ENCODE data around the gene PIAS1.
"Not testable (repeated sequence)": the region's sequence is repeated elsewhere in the genome, so short reads cannot be mapped to it uniquely, and the experiment has no call there.

Gene PIAS1

DNA sequence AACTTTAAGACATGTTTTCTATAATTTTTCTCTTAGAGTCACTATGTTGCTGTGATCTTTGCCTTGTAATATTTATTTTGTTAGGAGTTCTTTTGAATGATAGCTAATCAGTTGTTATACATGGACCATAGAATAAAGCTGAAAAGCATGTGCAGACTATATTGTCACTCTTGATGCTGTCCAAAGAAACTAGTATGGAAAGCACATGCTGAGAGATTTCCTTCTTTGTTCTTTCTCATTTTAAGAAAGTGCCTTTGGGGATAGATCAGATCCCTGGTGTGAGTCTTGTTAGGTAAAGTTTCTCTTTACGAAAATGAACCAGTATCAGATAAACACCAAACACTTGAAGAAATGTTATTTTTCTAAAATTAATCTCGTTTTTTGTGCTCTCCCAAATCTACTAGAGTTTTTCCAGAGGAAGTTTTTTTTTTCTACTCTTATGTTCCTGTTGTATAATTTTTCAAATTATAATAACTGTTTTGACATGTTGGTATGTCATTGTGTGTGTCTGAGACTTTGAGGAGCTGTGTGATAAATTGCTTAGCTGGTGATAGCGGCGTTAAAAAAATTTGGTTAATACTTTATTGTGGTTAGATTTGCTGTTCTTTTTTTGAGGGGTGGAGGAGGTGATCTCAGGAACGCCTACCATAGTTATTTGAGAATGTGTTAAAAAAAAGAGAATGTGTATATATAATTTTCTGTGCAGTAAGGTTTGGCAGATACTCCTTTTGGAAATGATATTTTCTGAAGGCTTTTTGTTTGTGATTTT is 2.2 kb downstream of the PIAS1 start:
- H3K4me3 ChIP-seq (ENCODE audit: severe bottlenecking) = peak overlapping the region; percentile 94
- peaks cover 22% of the 10 kb centered on the region for H3K4me1 ChIP-seq (ENCODE audit: insufficient read depth, poor library complexity, severe bottlenecking)
- H3K27ac ChIP-seq (ENCODE audit: poor library complexity, severe bottlenecking) = peak overlapping the region; percentile 60
- DNase-seq (ENCODE audit: low spot score) = no peak
- H3K27me3 ChIP-seq (ENCODE audit: insufficient read depth, poor library complexity, severe bottlenecking) = no peaks in the 10 kb centered on the region
- H3K36me3 ChIP-seq (ENCODE audit: low read depth) = no peaks in the 10 kb centered on the region
- TF ChIP-seq, protein P1, sequence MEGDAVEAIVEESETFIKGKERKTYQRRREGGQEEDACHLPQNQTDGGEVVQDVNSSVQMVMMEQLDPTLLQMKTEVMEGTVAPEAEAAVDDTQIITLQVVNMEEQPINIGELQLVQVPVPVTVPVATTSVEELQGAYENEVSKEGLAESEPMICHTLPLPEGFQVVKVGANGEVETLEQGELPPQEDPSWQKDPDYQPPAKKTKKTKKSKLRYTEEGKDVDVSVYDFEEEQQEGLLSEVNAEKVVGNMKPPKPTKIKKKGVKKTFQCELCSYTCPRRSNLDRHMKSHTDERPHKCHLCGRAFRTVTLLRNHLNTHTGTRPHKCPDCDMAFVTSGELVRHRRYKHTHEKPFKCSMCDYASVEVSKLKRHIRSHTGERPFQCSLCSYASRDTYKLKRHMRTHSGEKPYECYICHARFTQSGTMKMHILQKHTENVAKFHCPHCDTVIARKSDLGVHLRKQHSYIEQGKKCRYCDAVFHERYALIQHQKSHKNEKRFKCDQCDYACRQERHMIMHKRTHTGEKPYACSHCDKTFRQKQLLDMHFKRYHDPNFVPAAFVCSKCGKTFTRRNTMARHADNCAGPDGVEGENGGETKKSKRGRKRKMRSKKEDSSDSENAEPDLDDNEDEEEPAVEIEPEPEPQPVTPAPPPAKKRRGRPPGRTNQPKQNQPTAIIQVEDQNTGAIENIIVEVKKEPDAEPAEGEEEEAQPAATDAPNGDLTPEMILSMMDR (IDR thresholded peaks at IDR 0.05; ENCODE audit: poor library complexity, severe bottlenecking) = no peak
- H3K9me3 ChIP-seq (ENCODE audit: severe bottlenecking) = no peaks in the 10 kb centered on the region
- no peak for ATAC-seq (ENCODE audit: low read depth)

DNA sequence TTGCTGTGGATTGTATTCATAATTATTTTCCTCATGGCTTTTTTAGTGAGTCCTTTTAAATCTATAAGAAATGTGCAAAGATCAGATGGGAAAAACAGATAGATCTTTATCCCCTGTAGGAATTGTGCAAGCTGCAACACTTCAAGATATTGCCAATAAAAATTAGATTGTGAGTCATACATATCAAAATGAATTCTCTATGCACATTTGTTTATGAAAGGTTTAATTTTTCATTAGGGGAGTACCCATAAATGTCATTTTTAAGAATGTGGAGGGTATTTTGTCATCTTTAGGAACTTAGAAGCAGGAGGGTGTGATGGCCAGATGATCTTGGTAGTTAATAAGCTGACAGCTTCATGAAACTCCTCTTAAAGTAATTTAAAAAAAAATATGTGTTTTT is 2.9 kb downstream of the PIAS1 start:
- TF ChIP-seq, protein P1 (IDR thresholded peaks at IDR 0.05; ENCODE audit: poor library complexity, severe bottlenecking) = no peak
- Histone ChIP-seq H3K9me3 (ENCODE audit: severe bottlenecking) (no peaks in the 10 kb centered on the region), H3K27me3 (ENCODE audit: insufficient read depth, poor library complexity, severe bottlenecking) (no peaks in the 10 kb centered on the region), H3K4me3 (ENCODE audit: severe bottlenecking) (no peak overlapping the region), H3K4me1 (ENCODE audit: insufficient read depth, poor library complexity, severe bottlenecking) (peaks cover 25% of the 10 kb centered on the region), H3K27ac (ENCODE audit: poor library complexity, severe bottlenecking) (no peak overlapping the region), H3K36me3 (ENCODE audit: low read depth) (no peaks in the 10 kb centered on the region)
- ATAC-seq (ENCODE audit: low read depth) = no peak
- no peak for DNase-seq (ENCODE audit: low spot score)

DNA sequence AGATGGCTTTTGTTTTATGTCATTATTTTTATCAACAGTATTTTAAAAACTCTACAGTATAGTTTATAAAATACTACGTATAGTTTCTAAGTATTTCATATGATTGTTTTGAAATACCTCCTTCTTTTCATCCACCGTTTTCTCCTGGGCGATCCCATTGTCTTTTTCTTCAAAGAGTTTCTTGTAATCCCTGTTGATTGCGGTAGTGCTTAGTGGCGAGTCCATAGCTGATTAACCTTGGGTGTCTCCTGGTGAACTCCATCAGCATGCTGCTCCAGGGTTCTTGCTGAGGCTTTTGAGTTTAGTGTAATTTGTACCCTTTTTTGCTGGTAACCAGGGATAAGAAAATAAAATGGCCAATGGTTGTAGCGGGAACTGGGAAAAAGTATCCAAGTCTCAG is 3.6 kb downstream of the PIAS1 start:
- Histone ChIP-seq H3K4me3 (ENCODE audit: severe bottlenecking) (no peak overlapping the region), H3K27me3 (ENCODE audit: insufficient read depth, poor library complexity, severe bottlenecking) (no peaks in the 10 kb centered on the region), H3K27ac (ENCODE audit: poor library complexity, severe bottlenecking) (no peak overlapping the region), H3K4me1 (ENCODE audit: insufficient read depth, poor library complexity, severe bottlenecking) (peaks cover 33% of the 10 kb centered on the region), H3K36me3 (ENCODE audit: low read depth) (no peaks in the 10 kb centered on the region), H3K9me3 (ENCODE audit: severe bottlenecking) (no peaks in the 10 kb centered on the region)
- DNase-seq (ENCODE audit: low spot score) (no peak), ATAC-seq (ENCODE audit: low read depth) (no peak)
- TF ChIP-seq, protein P1 (IDR thresholded peaks at IDR 0.05; ENCODE audit: poor library complexity, severe bottlenecking) = no peak

DNA sequence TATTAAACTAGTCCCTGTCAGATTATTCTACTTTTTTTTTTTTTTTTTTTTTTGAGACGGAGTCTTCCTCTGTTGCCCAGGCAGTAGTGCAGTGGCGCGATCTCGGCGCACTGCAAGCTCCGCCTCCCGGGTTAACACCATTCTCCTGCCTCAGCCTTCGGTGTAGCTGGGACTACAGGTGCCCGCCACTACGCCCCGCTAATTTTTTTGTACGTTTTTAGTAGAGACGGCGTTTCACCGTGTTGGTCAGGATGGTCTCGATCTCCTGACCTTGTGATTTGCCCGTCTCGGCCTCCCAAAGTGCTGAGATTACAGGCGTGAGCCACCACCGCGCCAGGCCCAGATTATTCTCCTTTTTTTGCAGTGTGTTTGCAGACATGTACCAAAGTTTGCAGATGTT is 4.9 kb downstream of the PIAS1 start:
- H3K36me3 ChIP-seq (ENCODE audit: low read depth); H3K27me3 ChIP-seq (ENCODE audit: insufficient read depth, poor library complexity, severe bottlenecking); H3K27ac ChIP-seq (ENCODE audit: poor library complexity, severe bottlenecking); H3K4me3 ChIP-seq (ENCODE audit: severe bottlenecking); H3K9me3 ChIP-seq (ENCODE audit: severe bottlenecking); ATAC-seq (ENCODE audit: low read depth); DNase-seq (ENCODE audit: low spot score): not testable (repeated sequence)
- H3K4me1 ChIP-seq (ENCODE audit: insufficient read depth, poor library complexity, severe bottlenecking) = peaks cover 28% of the 10 kb centered on the region

DNA sequence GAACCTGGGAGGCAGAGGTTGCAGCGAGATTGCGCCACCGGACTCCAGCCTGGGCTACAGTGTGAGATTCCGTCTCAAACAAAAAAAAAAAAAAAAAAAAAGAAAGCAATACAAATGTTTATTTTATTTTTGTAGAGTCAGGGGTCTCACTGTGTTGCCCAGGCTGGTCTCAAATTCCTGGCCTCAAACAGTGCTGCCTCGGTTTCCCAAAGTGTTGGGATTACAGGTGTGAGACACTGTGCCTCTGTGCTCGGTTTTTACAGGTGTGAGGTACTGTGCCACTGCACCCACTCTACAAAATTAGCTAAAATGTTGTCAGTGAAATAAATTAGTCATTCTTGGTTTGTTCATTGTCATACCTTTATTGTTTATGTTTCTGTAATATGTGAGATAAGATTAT is 5.5 kb downstream of the PIAS1 start:
- no peak for ATAC-seq (ENCODE audit: low read depth)
- no peaks in the 10 kb centered on the region for H3K9me3 ChIP-seq (ENCODE audit: severe bottlenecking)

More for the DNA sequence above, 5.5 kb downstream of the PIAS1 start:
- Histone ChIP-seq H3K27me3 (ENCODE audit: insufficient read depth, poor library complexity, severe bottlenecking) (no peaks in the 10 kb centered on the region), H3K36me3 (ENCODE audit: low read depth) (0 out of 2 replicates have a peak, but pooled peaks cover 4% of the 10 kb centered on the region), H3K4me1 (ENCODE audit: insufficient read depth, poor library complexity, severe bottlenecking) (peaks cover 28% of the 10 kb centered on the region), H3K4me3 (ENCODE audit: severe bottlenecking) (no peak overlapping the region), H3K27ac (ENCODE audit: poor library complexity, severe bottlenecking) (no peak overlapping the region)
- DNase-seq (ENCODE audit: low spot score) = no peak
- TF ChIP-seq, protein P1 (IDR thresholded peaks at IDR 0.05; ENCODE audit: poor library complexity, severe bottlenecking) = no peak

All from RWPE2 (cell line).